Measurements from ENCODE around the gene CFAP45. TPM values are rescaled to one million over a fixed set of nuclear protein-coding genes. Genes with fewer than 3 reads are reported as not detected.

Gene CFAP45
- total and polyA plus RNA-seq, 2 of the 8 experiments (the other 6 are each of a cell fraction or from before 2014, with no cell fraction given) = 0.05 TPM; not detected in 1

- Histone ChIP-seq H3K27me3 (replicated peaks in 1 of 4; ENCODE audit: control insufficient read depth in 3 of 4, extremely low read depth in 1 of 4, insufficient read depth in 3 of 4, low read length in 3 of 4) (no peaks in the 10 kb centered on the region), H2BK5ac (ENCODE audit: low read depth, low read length) (no peak overlapping the region; the same call in 1 of the 2 replicates), H4K5ac (ENCODE audit: insufficient read length, low read depth, low read length) (no peak overlapping the region), H3K4me3 (ENCODE audit: extremely low read depth in 1 of 4, insufficient read depth in 2 of 4, low read depth in 3 of 4, low read length in 4 of 4) (no peak overlapping the region), H3K36me3 (ENCODE audit: control insufficient read depth in 2 of 4, insufficient read depth in 4 of 4, low read length in 3 of 4) (peaks cover 3 to 38% (median 18%) of the 10 kb centered on the region in 4 experiments; a peak in 6 of 8 replicates), H4K20me1 (replicated peaks in 1 of 2; ENCODE audit: control insufficient read depth in 1 of 2, insufficient read depth in 2 of 2, low read length in 2 of 2) (peaks cover 0 to 3% of the 10 kb centered on the region in 2 experiments), H3K79me2 (ENCODE audit: control insufficient read depth in 1 of 2, insufficient read depth in 2 of 2, low read length in 2 of 2) (no peaks in the 10 kb centered on the region), H3K14ac (ENCODE audit: insufficient read length) (no peak overlapping the region), H3K27ac (ENCODE audit: low read depth, low read length) (no peak overlapping the region), H3K9me3 (ENCODE audit: insufficient read depth in 2 of 2, low read depth in 1 of 2, low read length in 1 of 2) (no peaks in the 10 kb centered on the region), H3K23ac (ENCODE audit: insufficient read length) (no peak overlapping the region), H4K8ac (ENCODE audit: extremely low read depth, insufficient read depth, low read length) (no peak overlapping the region), H2BK20ac (ENCODE audit: low read length) (no peak overlapping the region), H2BK12ac (ENCODE audit: low read depth, low read length) (no peak overlapping the region), H2BK15ac (ENCODE audit: low read length) (no peak overlapping the region), H3K23me2 (ENCODE audit: low read depth, low read length) (no peaks in the 10 kb centered on the region; the same call in 1 of the 2 replicates), H3K79me1 (ENCODE audit: low read depth, low read length) (no peaks in the 10 kb centered on the region), H3K4ac (replicated peaks; ENCODE audit: insufficient read length, low read depth, low read length) (no peak overlapping the region), H3K9ac (replicated peaks in 1 of 4; ENCODE audit: extremely low read depth in 1 of 4, low read depth in 3 of 4, low read length in 3 of 4) (no peak overlapping the region), H3K4me2 (ENCODE audit: insufficient read depth in 1 of 2, low read depth in 2 of 2, low read length in 2 of 2) (no peak overlapping the region), H2BK120ac (replicated peaks; ENCODE audit: low read depth, low read length) (no peak overlapping the region), H3K18ac (ENCODE audit: extremely low read depth, low read length) (no peak overlapping the region), H2AFZ (ENCODE audit: low read length) (no peak overlapping the region), H3K56ac (replicated peaks; ENCODE audit: insufficient read length, low read depth, low read length) (no peak overlapping the region), H4K91ac (replicated peaks; ENCODE audit: insufficient read length, low read length) (no peak overlapping the region), H3K4me1 (replicated peaks in 1 of 4; ENCODE audit: control insufficient read depth in 3 of 4, insufficient read depth in 4 of 4, low read length in 3 of 4) (no peaks in the 10 kb centered on the region; a peak in 2 of 7 replicates), H2AK5ac (ENCODE audit: low read depth, low read length) (no peak overlapping the region)
- ChIA-PET POLR2A (ENCODE audit: partially characterized antibody) (interaction anchor here (1.7 to 3.0 kb wide), 2 partner anchors 11 to 14 kb away, joined by 9 to 15 read pairs; partner anchors contain the start of gene IGSF9), CTCF (ENCODE audit: partially characterized antibody) (interaction anchor here (0.7 to 35.5 kb wide), 9 partner anchors 9 to 735 kb away, joined by 3 to 696 read pairs (median 6); partner anchors contain the start of gene CFAP45)
- no peak for FAIRE-seq
- WGBS, 2 experiments (ENCODE audit: extremely low coverage in 1 of 2, insufficient coverage in 1 of 2, insufficient read length in 1 of 2, insufficient replicate concordance in 2 of 2, low coverage in 1 of 2, low lambda C conversion rate in 2 of 2, missing lambda C conversion rate in 1 of 2) = 84% methylated on average over 12 of the region's 13 CpGs; no CpG with 5 or more reads in 1 of the 2 experiments
- DNase-seq (ENCODE audit: low read depth in 1 of 2, low spot score in 2 of 2) = no peak
- no peak for TF ChIP-seq PHF8 (conservative IDR thresholded peaks at IDR 0.05; ENCODE audit: low read depth, low read length)
- TF ChIP-seq CBX5 (IDR thresholded peaks at IDR 0.05; ENCODE audit: low read depth, low read length) = no peak
- TF ChIP-seq MAFK (IDR thresholded peaks at IDR 0.05; ENCODE audit: low read depth, low read length) = no peak
- no peak for TF ChIP-seq EGR1 (IDR thresholded peaks at IDR 0.05; ENCODE audit: borderline replicate concordance, low read depth, low read length)
- TF ChIP-seq SRF (IDR thresholded peaks at IDR 0.05; ENCODE audit: low read depth, low read length) = no peak
- no peak for TF ChIP-seq SP4 (IDR thresholded peaks at IDR 0.05; ENCODE audit: low read length)
- no peak for TF ChIP-seq SAP30 (IDR thresholded peaks at IDR 0.05; ENCODE audit: insufficient read depth, insufficient replicate concordance, low read length)
- TF ChIP-seq, protein P1, sequence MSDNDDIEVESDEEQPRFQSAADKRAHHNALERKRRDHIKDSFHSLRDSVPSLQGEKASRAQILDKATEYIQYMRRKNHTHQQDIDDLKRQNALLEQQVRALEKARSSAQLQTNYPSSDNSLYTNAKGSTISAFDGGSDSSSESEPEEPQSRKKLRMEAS (IDR thresholded peaks at IDR 0.05) = no peak
- no peak for TF ChIP-seq RNF2 (IDR thresholded peaks at IDR 0.05; ENCODE audit: borderline replicate concordance, low read depth, low read length, missing control alignments, poor library complexity, severe bottlenecking)
These were observed 31.3 kb upstream of the CFAP45 start for GRCh38 chr1:159931101-159931794.

Measured in H1 (cell line).